Stromal cell of bone marrow (primary cell): ENCODE results near the gene SON.
"Not testable (repeated sequence)": the region's sequence is repeated elsewhere in the genome, so short reads cannot be mapped to it uniquely, and the experiment has no call there.

Experiments used
- DNase-seq: peaks from one replicate; pipeline ENCODE4 v3.0.0-alpha.2; 2012; ENCODE audit warnings: low read depth

The SON gene

DNA sequence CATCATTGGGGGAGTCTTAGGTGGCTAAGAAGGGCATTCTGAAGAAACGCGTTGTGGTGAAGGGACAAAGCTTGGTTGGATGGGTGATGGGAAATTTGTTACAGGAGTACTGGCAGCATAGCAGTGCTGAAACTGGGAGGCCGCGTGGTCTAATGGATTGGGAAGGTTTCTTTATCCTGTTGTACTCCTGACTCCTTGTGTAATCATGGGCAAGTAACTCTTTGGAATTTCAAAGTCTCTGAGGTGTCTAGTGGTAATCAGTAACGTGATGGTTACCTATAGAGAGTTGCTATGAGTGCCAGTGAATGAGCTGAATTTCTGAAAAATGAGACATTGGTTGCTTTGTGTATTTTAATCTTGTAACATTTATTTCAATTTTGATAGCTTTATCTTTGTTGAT lies 27.2 kb downstream of the SON start:
- DNase-seq, result no peak

DNA sequence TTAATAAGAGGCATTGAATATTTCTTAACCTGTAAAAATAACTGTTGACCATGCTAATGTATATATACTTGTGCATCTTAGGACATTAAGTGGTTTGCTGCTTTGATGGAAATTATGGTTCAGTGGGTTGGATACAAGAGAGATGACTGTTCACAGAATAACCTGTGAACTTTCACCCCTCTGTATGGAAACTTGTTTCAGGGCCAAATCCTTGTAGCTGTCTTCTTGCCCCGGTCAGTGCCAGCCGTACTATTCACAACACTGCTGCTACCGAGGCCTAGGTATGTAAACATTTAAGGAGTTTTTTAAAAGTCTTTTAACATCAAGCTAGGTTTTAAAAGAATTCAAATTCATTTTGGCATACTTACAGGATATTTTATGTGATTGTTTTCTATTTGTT lies 29.5 kb downstream of the SON start:
- DNase-seq, result no peak

DNA sequence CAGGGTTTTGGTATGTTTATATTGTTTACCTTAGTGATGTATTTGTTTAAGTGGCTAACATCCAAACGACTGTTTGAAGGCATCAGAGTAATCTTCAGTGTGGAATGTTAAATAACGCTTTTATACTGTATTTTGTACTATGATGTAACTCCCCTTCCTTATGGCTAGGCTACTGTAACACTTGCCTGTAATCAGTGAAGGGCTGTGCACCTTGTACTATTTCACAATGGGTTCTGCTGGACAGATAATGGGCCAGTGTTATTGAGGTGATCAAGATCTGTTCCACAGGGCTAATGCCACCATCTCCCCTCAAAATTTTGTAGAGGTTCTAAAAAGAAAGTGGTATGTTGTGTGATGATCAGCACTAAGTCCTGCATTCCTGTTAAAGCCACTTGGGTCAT lies 33.9 kb downstream of the SON start:
- not testable (repeated sequence) for DNase-seq

DNA sequence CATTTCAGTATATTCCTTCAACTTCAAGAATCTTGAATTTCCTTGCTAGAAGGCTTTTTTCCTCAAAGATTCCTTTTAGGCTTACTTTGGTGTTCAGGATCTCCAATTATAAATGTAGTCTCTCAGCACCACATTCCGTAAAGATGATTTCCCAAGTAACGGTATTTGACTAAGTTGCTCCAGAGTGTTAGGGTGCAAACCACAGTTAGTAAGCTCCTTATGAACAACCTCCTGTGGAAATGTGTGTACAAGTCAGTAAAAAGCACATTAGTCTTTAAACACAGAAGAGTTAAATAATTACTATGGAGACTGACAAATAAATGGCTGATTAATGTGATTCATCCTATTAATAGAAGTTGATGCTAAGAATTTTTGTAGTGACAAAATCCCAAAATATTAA lies 35.4 kb downstream of the SON start:
- peak; percentile 13 for DNase-seq

DNA sequence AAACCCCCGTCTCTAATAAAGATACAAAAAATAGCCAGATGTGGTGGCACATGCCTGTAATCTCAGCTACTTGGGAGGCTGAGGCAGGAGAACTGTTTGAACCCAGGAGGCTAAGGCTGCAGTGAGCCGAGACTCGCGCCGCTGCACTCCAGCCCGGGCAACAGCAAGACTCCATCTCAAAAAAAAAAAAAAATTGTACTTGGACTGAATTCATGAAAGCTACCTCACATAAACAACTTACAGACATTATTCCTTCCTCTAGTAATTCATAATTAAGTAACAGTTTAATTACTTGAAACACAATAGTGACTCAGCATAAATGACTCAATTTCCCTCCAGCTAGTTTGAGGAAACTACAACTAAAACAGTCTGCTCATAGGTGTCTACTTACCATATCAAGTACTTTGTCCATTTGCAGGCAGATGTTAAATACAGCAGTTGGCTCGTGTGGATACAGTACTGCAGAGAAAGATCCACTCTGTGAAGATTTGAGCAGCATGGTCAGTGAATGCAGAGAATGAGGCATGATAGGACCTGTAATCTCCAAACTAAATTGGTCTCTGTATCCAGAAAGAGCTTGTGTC lies 36.2 kb downstream of the SON start:
- no peak for DNase-seq

DNA sequence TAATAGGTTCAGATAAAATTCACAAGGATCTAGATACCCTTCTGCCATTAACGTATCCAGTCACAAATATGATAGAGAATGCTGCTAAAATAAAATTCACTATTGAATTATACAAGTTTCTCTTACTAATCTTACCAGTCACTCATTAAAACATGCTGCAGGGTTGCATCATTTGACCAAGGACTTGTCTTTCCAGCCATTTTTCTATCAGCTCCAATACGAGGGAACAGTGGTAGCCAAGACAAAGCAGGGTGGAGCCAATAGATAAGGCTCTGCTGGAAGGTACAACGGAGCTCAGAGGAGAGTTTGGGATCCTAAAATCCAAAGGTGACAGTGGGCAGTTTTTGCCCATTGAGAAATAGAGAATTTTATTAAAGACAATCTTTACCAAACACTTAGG lies 41.6 kb downstream of the SON start:
- DNase-seq, result no peak

DNA sequence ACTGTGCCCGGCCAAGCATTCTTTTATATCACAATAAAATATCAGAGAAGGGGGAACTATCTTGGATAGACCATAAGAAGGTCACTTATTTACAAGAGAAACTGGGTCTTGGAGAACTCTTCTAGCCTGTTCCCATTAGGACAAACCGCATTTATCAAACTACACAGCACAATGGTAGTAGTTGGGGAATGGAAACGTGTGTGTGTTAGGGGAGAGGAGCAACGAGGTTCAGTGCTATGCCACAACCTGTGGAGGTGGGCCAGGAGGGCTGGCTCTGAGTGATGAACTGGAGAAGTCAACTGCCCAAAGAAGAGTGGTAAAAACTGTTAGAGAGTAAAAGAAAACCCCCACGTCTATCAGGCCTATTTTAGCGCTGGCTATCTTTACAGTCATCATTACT lies 44.1 kb downstream of the SON start:
- DNase-seq, result no peak

DNA sequence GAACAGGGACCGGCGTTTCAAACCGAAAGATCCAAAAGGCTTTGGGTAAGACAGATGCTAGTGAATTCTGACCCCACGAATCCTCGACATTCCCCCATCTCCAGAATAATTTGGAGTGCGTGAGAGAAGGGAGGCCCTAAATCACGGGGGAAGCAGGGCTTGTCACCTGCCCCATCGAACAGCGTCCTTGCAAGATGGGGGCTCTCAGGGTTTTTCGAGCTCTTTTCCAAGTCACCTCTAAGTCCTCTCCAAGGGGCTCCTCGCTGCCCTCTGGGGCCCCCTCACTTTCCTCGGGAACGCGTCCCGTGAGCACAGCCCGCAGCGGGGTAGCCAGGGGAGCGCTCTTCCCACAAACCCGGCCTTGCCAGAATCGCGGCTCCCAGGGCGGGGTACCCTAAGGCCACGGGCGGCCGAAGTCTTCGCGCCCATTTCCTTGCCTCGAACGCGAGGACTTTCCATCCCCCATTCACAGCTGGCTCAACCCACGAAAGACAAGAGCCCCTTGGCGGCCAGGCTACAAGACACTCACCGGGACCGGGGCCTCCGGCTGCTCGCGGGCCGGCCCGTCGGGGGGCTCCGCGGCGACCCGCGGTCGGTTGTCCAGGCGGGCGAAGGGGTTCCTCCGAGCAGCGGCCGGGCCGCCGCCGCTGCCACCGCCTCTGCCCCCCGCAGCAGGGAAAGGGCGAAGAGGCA lies 45.1 kb downstream of the SON start:
- peak; percentile 18 for DNase-seq

DNA sequence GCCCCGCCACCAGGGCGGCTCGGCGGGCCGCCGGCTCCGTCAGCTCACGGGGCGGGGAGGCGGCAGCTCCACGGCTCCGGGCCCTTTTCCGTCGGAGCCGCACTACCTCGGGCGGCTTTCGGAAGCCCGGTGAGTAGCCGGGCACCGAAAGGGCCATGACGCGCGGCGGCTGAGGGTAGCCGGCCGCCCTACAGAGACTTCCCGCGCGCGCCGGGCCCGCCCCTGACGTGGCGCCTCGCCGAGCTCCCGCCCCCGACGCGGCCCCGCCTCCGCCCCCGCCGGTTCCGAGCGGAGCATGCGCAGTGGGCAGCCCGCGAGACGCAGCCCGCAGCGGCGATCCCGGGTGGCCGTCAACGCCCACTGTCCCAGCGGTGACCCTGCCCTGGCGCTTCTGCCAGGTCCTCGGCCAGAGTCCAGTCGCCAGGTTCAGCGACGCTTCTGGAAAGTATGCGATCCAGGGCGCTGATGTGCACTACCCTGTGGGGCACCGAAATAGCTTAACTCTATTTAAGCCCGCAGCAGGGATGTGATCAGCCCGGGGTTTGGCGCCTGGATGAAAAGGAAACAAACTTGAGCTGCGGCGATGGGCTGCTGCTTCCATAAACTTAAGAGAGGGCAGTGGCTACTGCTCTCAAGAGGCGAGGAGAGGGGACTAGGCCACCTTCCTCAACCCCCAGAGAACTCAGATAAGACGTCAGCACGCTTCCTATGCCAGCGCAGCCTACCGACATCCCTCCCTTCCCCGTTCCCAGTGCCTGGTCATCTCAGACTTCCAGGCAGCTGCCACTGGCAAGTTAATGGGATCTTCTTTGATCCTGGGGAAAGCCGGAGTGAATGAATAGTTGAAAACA lies 45.9 kb downstream of the SON start, which contains the start of gene DONSON:
Gene DONSON (minus strand): TSS at position 200 of the 851 bp plus-strand sequence. CDS start 43 bp downstream, at position 157.
- DNase-seq, result peak; percentile 66

DNA sequence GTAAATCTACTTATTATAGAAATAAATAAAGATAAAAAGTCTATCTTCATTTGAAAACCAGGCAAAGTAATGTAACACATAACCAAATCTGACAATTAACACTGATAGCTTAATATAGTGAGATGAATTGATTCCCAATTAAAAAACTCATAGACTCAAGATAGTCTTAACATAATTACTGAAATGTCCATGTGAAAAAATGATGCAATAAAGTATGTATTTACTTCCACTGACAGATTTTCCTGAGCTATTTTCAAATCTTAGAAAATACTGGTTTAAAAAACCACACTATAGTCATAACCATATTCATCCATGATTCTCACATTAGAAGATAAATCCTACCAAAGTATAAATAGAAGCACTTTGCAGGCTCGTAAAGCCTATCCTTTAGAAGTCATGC lies 55.2 kb downstream of the SON start:
- no peak for DNase-seq

DNA sequence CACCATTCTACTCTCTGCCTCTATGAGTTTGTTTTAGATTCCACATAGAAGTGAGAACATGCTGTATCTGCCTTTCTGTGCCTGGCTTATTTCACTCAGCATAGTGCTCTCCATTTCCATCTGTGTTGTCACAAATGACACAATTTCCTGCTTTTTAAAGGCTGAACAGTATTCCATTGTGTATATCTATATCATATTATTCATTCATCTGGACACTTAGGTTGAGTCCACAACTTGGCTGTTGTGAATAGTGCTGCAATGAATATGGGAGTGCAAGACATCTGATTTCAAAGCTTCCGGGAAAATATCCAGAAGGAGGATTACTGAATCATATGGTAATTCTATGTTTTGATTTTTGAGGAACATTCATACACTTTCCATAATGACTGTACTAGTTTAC lies 65.7 kb downstream of the SON start:
- peak; percentile 36 for DNase-seq

DNA sequence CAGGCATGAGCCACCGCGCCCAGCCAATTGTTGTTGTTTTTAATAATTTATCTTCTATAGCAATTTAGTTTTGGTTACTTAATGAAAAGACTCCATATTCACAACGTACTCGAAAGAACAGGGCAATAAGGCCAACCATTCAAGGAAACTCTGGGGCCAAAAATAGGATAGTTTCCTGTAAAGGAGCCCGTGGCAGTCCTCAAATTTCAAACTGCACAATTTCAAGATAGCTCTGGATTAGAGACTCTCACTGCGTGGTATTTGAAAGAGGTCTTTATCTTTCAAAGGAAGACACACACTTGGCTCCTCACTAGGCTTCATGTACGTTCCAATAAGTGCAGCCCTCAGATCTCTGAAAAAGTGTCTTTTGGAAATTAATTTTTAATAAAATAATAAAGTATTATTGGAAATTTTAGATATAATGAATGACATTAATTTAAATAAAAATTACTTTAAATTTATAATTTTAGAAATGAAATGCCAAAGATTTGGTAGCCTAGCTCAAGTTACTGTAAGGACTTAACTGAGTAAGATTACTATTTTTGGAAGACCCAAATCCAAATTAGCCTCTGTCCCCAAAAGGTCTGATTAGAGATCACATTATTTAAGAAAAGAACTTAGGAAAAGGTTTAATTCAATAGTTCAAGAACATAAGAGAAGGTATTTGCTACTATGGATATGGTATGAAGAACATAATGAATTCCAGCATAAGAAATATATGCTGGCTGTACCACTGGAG lies 68.3 kb downstream of the SON start:
- DNase-seq, result no peak

DNA sequence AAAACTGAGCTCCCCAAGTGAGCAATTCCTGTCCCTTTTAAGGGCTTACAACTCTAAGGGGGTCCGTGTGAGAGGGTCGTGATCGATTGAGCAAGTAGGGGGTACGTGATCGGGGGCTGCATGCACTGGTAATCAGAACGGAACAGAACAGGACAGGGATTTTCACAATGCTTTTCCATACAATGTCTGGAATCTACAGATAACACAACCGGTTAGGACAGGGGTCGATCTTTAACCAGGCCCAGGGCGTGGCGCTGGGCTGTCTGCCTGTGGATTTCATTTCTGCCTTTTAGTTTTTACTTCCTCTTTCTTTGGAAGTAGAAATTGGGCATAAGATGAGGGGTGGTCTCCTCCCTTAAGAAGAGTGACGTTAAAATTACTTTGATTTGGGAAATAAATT lies 74.7 kb downstream of the SON start:
- DNase-seq, result not testable (repeated sequence)

DNA sequence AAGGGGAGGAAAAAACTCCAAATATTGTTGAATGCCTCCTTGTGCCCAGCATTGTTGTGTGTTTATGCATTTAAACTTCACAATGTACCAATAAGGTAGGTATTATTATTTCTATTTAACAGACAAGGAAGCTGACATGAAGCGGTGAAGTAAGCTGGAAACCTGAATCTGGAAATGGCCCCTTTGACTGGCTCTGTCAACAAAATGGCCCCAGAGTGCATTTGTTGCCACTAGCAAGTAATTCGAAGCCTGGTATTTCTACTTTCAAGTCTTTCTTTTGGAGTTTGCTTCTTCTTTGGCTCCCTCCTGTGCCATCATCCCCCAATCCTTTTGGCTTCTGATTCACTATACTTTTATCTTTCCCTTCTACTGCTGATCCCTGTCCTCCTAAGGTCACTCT lies 75.6 kb downstream of the SON start:
- no peak for DNase-seq

DNA sequence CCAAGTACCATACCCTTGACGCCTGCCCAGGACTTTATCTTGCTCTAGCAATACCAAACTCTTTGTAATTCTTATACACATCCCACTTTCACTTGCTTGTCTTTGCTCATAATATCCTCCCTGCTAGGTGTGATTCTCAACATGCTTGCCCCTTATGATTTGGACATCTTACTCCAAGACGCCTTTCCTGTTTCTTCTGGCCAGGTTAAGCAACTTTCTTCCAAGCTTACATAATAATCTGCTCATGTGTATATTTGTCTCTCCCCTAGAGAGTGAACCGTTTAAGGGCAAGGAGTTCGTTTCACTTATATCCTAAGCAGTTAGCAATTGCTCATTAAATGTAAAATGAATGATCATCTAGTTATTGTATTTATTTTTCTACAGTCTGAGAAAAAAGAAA lies 76.9 kb downstream of the SON start:
- no peak for DNase-seq

DNA sequence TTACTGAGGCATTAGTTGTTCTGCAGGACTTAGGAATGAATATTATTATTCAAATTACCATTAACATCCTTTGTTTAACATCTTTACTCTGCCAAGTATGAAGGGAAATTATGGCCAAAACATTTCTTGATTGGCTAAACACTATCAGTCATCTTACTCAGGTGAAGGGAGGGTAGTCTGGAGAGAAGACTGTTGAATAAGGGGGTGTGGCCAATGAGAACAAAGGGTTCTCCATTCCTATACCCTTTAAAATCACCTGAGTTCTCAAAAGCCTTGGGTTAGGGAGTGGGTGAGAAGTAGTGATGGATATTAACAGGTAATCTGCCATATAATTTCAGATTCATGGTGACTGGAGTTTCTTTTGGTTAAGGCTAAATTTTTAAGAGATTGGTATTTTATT lies 79.4 kb downstream of the SON start:
- DNase-seq, result no peak

DNA sequence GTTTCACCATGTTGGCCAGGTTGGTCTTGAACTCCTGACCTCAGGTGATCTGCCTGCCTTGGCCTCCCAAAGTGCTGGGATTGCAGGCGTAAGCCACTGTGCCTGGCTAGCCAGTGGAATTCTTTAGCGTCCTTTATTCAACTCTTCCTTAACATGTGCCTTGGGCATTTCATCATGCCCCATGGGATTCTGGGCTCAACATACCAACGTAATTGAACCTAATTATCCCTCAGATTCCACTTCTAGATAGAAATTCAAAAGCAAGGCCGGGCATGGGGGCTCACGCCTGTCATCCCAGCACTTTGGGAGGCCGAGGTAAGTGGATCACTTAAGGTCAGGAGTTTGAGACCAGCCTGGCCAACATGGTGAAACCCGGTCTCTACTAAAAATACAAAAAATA lies 83.3 kb downstream of the SON start:
- not testable (repeated sequence) for DNase-seq
